ENCODE data around the gene SWSAP1. TPM values are rescaled to one million over a fixed set of nuclear protein-coding genes. Genes with fewer than 3 reads are reported as not detected.
A peak's percentile ranks its signal among the peaks of the same experiment; 100 is the strongest.

The SWSAP1 gene
- total and polyA plus RNA-seq, 9 of the 15 experiments (the other 6 are each of a cell fraction or from before 2014, with no cell fraction given) = 0.18 to 2.8 (median 1.7) TPM

DNA sequence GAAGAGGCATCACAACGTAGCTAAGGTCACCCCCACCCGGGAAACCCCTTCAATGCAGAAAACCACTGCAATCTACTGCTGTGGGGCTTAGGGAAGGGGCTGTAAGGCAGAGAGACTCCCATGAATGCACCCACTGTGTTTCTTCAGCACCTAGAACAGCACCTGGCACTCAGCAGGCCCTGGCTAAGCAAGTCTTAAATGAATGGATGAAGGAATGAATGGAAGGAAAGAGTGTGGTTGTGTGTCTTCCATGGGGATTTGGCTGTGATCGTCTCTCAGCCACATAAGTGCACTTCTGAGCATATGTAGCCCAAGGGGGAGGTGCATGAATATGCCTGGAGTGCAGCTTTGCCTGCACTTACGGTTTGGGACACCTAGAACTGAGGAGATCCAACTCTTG is 25.3 kb upstream of the SWSAP1 start (continued):
- TF ChIP-seq, protein P1, sequence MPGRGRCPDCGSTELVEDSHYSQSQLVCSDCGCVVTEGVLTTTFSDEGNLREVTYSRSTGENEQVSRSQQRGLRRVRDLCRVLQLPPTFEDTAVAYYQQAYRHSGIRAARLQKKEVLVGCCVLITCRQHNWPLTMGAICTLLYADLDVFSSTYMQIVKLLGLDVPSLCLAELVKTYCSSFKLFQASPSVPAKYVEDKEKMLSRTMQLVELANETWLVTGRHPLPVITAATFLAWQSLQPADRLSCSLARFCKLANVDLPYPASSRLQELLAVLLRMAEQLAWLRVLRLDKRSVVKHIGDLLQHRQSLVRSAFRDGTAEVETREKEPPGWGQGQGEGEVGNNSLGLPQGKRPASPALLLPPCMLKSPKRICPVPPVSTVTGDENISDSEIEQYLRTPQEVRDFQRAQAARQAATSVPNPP (IDR thresholded peaks at IDR 0.05; ENCODE audit: borderline replicate concordance, insufficient read depth, insufficient read length) = no peak
- TF ChIP-seq ZFP36 (IDR thresholded peaks at IDR 0.05; ENCODE audit: low read depth, low read length, partially characterized antibody) (peak; percentile 32), CBX3 (IDR thresholded peaks at IDR 0.05; ENCODE audit: borderline replicate concordance in 1 of 2, low read length in 2 of 2) (peak in 1 of 2 experiments; percentile 73; a peak in 1 of 3 replicates), RFX7 (CRISPR knock-in tag; IDR thresholded peaks at IDR 0.05) (no peak), TRIM28 (IDR thresholded peaks at IDR 0.05) (peak; percentile 83), HMG20B (CRISPR knock-in tag; IDR thresholded peaks at IDR 0.05) (no peak), TRIM24 (IDR thresholded peaks at IDR 0.05) (0 out of 4 replicates have a peak, but pooled peaks of 1 of the 2 experiments have one; percentile 14), CBX1 (IDR thresholded peaks at IDR 0.05; ENCODE audit: low read depth) (0 out of 2 replicates have a peak, but pooled peaks have one; percentile 52), FOXA3 (CRISPR knock-in tag; conservative IDR thresholded peaks at IDR 0.05 in 1 of 2, IDR thresholded peaks at IDR 0.05 in 1 of 2) (no peak), HSF4 (CRISPR knock-in tag; IDR thresholded peaks at IDR 0.05; ENCODE audit: borderline replicate concordance) (no peak), MAZ (CRISPR knock-in tag; conservative IDR thresholded peaks at IDR 0.05 in 1 of 2, IDR thresholded peaks at IDR 0.05 in 1 of 2) (no peak)
- TF ChIP-seq, protein P2, sequence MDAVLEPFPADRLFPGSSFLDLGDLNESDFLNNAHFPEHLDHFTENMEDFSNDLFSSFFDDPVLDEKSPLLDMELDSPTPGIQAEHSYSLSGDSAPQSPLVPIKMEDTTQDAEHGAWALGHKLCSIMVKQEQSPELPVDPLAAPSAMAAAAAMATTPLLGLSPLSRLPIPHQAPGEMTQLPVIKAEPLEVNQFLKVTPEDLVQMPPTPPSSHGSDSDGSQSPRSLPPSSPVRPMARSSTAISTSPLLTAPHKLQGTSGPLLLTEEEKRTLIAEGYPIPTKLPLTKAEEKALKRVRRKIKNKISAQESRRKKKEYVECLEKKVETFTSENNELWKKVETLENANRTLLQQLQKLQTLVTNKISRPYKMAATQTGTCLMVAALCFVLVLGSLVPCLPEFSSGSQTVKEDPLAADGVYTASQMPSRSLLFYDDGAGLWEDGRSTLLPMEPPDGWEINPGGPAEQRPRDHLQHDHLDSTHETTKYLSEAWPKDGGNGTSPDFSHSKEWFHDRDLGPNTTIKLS (IDR thresholded peaks at IDR 0.05; ENCODE audit: borderline replicate concordance, low read depth) = no peak
- TF ChIP-seq, protein P3, sequence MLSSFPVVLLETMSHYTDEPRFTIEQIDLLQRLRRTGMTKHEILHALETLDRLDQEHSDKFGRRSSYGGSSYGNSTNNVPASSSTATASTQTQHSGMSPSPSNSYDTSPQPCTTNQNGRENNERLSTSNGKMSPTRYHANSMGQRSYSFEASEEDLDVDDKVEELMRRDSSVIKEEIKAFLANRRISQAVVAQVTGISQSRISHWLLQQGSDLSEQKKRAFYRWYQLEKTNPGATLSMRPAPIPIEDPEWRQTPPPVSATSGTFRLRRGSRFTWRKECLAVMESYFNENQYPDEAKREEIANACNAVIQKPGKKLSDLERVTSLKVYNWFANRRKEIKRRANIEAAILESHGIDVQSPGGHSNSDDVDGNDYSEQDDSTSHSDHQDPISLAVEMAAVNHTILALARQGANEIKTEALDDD (IDR thresholded peaks at IDR 0.05) = no peak
